Brain pericyte (primary cell): Measurements from ENCODE around the gene MIF4GD.
"Not testable (repeated sequence)": the region's sequence is repeated elsewhere in the genome, so short reads cannot be mapped to it uniquely, and the experiment has no call there.

Source experiments
- DNase-seq: peaks from one replicate; pipeline ENCODE4 v3.0.0-alpha.2; 2012; ENCODE audit warnings: low read depth, low spot score

Gene MIF4GD

GRCh38 chr17:75270966-75271232, at the start of gene MIF4GD:
Gene MIF4GD, minus strand, starts transcription at chr17:75271231. Its CDS starts 1,036 bp downstream, at chr17:75270195.
- no peak for DNase-seq

DNA sequence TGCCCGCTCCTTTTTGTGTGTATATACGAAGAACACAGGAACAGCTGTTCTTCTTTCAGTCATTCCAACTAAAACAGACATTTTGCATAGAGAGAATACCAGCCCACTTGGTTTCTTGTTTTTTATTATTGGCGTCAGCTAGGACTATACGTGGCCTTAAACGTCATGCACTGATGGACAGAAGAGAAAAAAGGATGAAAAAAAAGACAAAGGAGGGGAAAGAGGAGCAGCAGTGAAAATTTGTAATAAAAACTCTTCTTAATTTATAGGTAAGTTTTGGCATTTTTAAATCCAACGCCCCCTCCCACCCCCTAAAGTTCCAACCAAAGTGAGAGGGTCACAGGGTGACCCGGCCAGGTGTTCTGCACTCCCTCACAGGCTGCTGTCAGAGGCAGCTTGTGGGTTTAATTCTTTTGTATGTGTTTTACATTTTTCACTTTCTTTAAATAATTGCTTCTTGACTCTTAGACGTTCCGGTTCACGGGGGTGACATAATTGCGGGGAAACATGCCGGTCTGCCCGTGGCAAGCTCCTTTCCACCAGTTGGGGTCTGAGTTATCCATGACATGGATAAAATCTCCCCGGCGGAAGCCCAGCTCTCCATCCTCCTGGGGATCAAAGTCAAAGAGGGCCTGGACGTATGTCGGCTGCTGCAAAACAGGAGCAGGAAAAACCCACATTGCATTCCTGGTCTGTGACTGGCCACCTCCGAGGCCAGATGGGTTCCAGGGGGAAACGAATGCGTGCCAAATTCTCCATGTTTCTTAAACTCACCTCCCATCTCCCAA, 49.1 kb upstream of the MIF4GD start:
- DNase-seq = no peak

DNA sequence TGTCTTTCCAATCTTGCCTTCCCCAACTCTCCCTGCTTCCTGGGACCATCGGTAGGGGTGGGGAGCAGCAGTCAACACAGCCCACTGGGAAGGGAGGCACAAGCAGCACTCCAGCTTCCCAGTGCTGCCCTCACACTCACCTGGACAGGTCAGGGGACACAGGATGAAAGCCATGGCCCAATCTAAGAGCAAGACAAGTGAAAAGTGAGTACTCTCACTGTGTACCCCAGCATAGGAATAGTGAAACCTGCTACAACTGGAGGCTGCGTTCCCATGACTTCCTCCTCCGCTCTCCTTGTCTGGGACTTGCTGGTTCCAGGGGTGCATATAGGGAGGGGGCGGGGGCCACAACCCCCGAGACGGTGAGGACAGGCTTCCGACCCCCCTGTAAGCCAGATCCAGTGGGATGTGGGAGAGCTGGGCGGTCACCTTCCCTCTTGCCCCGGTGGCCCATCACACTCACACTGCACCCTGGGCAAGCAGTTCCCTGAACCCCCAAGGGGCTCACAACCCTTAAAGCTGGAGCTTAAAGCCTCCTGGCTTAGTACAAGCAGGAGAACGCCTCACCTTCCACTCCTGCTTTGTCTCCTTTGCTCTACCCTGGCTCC, 47.7 kb upstream of the MIF4GD start:
- no peak for DNase-seq

DNA sequence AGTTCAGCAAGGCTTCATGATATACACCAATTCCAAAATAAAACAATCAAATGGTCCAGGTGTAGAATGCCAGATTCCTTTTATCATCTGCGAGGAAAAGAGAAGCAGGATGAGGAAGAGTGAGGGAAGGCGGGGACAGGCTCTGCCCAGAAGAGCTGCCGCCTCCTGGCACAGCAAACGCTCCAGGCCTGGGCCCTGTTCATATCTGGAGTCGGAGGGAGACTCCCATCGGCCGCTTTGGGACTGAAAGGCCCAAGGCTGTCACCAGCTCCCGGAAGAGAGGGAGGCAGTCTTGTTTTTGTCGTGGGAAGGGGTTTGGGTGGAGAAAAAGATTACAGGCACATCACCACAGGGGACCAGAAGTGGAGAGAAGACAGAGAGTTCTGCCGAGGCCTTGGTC, 47.2 kb upstream of the MIF4GD start:
- DNase-seq = no peak

- no peak for DNase-seq
These were observed 46.6 kb upstream of the MIF4GD start for GRCh38 chr17:75317671-75318070.

- DNase-seq = no peak
These were observed 45.2 kb upstream of the MIF4GD start for GRCh38 chr17:75316253-75316652.

GRCh38 chr17:75315541-75316243, 44.7 kb upstream of the MIF4GD start:
- no peak for DNase-seq

DNA sequence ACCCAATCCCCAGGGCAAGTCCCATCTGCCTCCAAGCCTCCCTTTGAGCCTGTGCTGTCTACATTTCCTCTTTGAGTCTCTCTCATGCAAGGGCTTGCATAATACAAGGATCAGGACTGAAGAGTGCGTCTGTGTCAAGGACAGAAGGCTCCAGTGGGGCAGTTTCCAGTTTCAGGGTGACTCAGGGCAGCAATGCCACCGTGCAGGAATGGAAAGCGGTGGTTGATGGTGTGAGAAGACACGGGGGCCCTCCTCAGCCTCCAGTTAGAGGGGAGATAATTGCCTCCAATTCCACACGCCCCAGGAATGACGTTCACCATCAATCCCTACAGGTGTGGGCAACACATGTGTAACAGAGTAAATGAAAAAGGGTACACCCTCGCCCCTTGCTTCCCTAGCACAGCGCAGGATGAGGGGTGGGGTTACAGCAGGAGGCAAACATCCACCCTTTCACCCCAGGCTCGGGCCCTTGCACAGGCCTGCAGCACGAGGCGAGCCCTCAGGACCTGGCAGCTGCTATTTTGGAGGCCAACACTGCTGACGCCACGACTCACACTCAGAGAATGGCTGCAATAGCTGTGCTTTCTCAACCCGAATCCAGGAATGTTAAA, 43.0 kb upstream of the MIF4GD start:
- DNase-seq = no peak

- DNase-seq = no peak
These were observed 38.0 kb upstream of the MIF4GD start for GRCh38 chr17:75308732-75309629.

- no peak for DNase-seq
These were observed 37.1 kb upstream of the MIF4GD start for GRCh38 chr17:75307957-75308731.

DNA sequence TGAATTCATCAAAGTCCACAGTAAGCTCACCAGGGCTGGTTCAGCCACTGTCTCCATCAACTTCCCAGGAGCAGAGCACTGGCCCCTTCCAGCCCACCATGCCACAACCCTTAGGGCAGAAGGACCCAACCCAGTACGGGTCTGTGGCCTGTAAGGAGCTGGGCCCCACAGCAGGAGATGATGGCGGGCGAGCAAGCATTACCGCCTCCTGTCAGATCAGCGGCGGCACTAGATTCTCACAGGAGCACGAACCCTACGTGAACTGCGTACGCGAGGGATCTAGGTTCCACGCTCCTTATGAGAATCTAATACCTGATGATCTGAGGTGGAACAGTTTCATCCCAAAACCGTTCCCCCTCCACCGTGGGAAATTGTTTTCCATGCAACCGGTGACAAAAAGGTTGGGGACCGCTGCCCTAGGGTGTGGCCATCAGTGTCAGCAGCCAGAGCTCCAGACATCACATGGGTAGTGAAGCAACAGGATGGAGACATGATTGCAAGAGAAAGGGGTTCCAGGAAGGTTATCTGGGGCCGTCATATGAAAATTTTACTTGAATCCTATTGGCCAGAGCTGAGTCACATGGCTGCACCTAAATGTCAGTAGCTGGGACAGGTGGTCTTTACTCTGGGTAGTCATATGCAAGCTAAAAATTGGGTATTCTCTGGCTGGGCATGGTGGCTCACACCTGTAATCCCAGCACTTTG, 30.6 kb upstream of the MIF4GD start:
- no peak for DNase-seq

GRCh38 chr17:75301049-75301448, 30.0 kb upstream of the MIF4GD start:
- DNase-seq = no peak

- no peak for DNase-seq
These were observed 29.2 kb upstream of the MIF4GD start for GRCh38 chr17:75300280-75300679.

- DNase-seq = no peak
These were observed 24.4 kb upstream of the MIF4GD start for GRCh38 chr17:75295201-75296158.

DNA sequence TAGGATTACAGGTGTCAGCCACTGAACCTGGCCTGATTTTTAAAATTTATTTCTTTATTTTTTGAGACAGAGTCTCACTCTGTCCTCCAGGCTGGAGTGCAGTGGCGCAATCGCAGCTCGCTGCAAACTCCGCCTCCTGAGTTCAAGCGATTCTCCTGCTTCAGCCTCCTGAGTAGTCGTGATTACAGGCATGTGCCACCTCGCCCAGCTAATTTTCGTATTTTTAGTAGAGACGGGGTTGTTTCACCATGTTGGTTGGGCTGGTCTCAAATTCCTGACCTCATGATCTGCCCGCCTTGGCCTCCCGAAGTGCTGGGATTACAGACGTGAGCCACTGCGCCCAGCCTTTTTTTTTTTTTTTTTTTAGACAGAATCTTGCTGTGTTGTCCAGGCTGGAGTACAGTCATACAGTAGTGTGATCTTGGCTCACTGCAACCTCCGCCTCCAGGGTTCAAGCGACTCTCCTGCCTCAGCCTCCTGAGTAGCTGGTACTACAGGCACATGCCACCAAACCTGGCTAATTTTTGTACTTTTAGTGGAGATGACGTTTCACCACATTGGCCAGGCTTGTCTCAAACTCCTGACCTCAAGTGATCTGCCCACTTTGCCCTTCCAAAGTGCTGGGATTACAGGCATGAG, 21.9 kb upstream of the MIF4GD start:
- not testable (repeated sequence) for DNase-seq

DNA sequence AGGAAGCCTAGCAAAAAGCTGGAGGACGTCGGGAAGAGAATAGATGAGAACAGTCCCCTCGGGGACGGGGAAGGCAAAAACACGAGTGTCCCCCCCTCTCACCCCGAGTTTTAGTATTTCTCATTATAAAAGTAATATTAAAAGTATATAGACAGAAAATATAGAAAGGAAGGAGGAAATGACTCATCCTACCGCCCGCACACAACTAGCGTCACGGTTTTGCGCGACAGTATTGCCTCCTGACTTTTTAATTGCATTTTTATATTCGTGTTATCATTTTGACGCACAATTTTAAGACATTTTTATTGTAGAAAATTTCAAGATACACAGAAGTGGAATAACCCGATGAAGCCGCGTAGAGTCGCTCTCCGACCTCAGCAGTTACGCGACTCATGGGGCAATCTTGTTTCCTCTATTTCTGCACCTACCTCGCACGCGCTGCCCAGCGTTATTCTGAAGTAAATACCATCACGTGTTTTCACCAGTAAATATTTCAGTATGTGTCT, 18.9 kb upstream of the MIF4GD start:
- no peak for DNase-seq

- peak; percentile 96 for DNase-seq
These were observed 18.2 kb upstream of the MIF4GD start, which contains the start of gene SLC25A19 for GRCh38 chr17:75289115-75289831. Gene SLC25A19, minus strand, starts transcription at chr17:75289433. Its CDS starts 2,669 bp downstream, at chr17:75286764.

DNA sequence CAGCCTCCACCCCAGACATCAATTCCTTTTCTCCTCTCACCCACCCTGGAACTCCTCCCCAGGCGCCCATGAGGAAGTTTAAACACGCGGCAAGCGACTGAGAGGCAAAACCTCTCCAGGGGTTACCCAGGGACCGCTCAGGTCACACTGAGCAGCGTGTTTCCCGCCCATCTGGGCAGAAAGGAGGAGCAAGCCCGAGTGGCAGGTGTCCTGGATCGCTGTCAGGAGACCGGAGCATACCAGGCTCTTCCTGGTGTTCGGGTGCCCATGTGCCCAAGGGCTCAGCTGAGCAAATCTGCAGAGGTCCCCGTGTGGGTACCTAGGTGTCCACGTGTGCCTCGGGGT, 17.7 kb upstream of the MIF4GD start:
- no peak for DNase-seq
